ENCODE measurements around the gene KIAA1958.
A peak's percentile ranks its signal among the peaks of the same experiment; 100 is the strongest.

KIAA1958 gene

DNA sequence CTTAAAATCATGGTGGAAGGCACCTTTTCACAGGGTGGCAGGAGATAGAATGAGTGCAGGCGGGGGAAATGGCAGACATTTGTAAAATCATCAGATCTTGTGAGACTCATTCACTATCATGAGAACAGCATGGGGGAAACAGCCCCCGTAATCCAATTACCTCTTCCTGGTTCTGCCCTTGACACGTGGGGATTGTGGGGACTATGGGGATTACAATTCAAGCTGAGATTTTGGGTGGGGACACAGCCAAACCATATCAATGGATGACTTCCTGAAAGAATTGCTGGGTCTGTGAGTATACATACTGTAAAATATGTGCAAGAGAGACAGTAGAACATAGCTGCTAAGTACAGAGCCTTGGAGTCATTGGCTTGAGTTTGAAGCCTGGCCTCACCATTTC lies 47.0 kb downstream of the KIAA1958 start:
- no peak for FAIRE-seq

DNA sequence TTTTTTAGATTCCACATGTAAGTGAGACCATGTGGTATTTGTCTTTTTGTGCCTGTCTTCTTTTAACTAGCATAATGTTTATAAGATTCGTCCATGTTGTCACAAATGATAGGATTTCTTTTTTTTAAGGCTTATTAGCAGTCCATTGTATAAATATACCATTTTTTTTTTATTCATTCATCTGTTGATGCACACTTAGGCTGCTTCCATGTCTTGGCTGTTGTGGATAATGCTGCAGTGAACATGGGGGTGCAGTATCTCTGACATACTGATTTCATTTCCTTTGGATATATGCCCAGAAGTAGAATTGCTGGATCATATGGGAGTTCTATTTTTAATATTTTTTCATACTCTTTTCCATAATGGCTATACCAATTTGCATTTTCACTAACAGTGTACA lies 48.7 kb downstream of the KIAA1958 start:
- FAIRE-seq = no peak

DNA sequence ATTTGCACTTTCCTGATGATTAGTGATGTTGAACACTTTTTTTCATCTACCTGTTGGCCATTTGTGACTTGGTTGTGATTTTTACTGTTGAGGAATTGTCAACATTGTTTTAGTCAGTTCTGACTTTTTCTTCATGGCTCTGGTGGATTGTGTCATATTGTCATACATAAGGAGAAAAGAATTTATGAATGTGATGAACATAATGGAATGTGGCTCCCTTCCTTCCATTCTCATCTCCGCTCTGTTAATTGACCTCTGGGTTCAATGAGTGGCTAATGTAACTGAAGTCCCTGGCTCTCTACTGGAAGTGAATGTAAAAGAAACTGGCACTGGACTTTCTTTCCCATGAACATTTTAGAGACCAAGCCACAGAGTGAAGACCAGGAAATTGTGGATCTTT lies 49.2 kb downstream of the KIAA1958 start:
- FAIRE-seq = no peak

DNA sequence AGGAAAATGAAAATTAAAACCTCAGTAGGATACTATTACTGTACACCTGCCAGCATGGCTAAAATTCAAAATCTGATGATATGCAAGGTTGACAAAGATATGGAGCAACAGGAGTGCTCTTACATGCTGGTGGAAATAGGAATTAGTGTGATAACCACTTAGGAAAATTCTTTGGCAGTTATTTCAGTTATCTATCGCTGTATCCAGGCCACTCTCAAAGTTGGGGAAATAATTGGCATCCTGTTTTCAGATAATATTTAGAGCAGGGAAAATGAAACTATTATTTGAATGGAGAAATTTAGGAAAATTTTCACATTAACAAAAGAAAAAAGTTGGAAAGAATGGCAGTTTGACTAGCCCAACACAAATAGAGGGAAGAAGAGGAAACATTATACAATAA lies 50.9 kb downstream of the KIAA1958 start:
- no peak for FAIRE-seq

DNA sequence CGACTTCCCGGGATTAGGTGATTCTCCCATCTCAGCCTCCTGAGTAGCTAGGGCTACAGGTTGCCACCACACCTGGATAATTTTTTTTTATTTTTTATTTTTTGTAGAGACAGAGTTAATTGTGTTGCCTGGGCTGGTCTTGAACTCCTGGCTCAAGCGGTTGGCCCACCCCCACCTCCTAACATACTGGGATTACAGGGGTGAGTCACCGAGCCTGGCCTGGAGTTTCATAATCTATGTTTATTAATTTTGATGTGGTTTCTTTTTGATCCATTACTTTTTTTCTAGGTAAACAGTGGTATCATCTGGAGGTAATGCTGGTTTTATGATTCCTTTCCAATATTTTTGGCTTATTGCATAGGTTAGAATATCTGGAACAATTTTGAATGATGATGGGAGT lies 54.2 kb downstream of the KIAA1958 start:
- FAIRE-seq = no peak

DNA sequence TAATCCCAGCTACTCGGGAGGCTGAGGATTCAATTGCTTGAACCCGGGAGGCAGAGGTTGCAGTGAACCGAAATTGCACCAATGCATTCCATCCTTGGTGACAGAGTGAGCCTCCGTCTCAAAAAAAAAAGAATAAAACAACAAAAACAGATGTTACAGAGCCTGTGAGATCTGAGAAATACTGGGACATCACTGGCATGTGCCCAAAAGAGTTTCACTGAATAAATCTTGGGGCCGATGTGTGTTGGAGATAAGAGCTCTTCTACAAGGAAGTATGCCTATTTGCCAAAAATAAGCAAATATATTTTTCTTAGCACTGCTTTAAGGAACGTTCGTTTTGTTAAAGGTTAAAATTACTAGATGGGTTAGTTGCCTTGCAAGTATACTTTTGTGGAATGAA lies 55.1 kb downstream of the KIAA1958 start:
- peak; percentile 85 for FAIRE-seq

DNA sequence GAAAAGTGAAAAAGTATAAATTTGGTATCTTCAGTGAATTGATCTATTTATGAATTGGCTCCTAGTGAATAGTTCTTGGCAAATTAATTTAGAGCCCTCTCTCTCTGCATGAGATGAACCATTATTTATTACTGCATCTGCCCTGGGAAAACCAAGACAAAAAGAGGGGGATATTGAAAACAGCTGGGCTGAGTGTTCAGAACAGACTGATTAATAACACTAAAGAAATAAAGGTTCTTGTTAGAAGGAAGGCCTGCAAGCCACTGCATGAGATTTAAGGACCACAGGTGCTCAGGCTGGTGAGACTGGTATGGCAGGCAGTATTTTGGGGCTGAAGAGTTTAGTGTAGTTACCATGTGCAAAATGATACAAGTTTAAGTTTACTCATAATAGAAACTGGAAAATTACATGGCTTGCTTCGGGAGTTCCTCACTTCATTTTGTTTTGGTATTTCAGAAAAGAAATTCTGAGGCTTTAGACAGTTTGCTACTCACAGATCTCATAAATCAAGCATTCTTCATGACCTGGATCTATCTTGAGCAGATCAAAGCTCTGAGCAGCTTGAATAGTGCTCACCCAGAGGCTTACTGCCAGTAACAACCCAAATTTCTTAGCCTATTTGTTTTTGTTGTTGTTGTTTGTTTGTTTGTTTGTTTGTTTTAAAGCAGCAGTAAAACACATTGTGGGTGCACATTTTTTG lies 56.1 kb downstream of the KIAA1958 start:
- FAIRE-seq = no peak

DNA sequence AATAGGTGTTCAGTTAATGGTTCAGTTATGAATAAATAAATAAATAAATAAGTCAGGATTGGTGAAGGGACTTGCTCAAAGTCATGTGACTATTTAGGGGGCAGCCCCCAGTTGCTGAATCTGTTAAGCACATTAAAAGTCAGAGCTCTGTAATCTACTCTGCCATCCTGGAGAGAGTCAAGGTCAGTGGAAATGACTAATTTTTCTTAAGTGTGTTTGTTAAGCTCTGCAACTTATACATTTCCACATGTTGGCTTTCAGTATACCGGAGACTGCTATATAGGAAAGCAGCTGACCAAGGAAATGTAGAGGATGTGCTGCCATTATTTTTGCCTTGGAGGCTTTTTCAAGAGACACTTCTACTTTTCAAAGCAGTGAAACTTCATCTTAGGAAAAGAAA lies 57.9 kb downstream of the KIAA1958 start:
- FAIRE-seq = no peak

DNA sequence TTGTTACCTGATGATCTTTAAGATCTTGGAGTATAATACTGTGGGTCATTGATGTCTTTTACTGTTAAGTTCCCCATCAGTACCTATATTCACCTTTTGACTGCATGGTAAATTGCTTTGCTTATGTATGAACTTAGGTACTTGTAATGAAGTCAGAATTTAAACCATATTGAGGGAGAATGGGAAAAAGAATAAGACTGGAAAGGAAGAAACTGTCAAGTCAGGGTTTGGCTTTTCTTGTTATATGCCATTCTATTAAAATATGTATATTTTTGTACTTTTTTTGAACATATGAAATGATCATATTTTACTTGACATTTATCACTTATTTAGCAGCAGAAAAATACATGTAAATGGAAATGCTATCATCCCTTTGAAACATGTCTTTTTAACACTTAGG lies 58.6 kb downstream of the KIAA1958 start:
- no peak for FAIRE-seq

DNA sequence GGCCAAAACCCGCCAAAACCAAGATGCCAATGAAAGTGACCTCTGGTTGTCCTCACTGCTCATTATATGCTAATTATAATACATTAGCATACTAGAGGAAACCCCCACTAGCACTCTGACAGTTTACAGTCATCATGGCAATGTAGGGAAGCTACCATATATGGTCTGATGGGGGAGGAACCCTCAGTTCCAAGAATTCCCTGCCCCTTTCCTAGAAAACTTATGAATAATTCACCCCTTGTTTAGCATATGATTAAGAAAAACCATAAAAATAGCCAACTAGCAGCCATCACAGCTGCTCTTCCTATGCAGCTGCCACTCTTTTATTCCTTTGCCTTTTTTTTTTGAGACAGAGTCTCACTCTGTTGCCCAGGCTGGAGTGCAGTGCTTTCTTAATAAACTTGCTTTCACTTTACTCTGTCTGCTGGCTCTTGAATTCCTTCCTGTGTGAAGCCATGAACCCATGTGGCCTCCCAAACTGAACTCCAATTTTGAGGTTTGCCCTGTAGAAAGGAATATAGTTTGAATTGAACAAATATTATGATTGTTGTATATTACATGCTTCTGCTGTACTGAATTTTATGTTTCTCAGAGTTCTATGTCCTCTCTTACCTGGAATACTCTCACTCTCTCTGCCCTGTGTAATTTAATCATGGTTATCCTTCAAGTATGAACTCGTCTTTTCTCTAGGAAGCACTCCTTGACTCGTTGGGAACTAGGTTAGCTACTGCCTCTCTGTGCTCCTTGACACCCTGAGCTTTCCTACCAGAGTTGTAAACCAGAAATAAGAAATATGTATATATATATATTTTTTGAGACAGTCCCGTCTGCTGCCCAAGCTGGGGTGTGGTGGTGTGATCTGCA lies 59.8 kb downstream of the KIAA1958 start:
- FAIRE-seq = no peak

DNA sequence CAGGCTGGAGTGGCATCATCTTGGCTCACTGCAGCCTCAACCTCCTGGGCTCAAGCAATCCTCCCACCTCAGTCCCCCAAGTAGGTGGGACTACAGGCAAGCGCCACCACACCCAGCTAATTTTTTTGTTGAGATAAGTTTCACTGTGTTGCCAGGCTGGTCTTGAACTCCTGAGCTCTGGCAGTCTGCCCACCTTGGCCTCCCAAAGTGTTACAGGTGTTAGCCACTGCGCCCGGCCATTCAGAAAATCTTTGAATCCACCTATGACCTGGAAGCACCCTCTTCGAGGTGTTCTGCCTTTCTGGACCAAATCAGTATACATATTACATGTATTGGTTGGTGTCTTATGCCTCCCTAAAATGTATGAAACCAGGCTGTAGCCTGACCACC lies 61.4 kb downstream of the KIAA1958 start:
- no peak for FAIRE-seq

DNA sequence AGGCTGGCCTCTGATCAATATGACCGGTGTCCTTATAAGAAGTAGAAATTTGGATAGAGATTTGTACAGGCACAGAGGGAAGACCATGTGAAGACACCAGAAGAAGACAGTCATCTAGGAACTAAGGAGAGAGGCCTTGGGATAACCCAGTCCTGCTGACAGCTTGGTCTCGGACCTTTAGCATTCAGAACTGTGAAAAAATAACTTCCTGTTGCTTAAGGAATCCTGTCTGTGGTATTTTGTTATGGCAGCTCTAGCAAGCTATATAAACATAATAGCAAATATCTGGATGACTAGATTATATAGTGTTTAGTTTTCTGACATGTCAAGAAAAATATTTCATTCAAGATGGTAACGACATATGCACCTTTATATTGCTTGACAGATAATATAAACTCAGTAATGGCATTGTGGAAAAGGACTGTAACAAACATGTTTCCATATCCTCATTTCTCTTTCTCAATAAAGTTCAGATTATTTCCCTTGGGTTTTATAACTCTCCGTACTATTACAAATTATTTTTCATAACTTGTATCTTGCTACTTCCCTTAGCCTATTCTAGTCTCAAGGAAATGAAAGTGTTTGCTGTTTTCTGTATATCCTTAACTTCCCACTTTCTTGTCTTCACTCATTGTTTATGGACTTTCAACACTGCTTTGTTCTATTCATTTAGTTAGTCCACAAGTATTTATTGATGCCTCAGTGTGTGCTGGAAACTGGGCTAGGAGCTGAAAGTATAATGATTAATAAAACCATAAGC lies 62.4 kb downstream of the KIAA1958 start:
- no peak for FAIRE-seq

DNA sequence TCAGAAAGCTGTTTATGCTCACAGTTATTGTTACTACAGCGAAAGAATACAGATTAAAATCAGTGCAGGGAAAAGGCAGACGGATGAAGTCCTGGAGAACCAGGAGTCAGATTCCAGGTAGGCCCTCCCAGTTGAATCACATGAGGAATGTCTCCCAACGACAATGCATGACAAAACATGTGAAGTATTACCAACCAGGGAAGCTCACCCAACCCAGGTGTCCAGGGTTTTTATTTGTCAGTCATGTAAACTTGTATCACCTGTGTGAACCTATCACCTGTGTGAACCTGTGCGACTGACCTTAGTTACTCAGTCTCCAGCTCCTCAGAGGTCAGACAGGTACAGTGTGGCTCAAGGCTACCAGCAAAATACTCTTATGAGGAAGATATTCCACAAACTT lies 63.9 kb downstream of the KIAA1958 start:
- FAIRE-seq = no peak

DNA sequence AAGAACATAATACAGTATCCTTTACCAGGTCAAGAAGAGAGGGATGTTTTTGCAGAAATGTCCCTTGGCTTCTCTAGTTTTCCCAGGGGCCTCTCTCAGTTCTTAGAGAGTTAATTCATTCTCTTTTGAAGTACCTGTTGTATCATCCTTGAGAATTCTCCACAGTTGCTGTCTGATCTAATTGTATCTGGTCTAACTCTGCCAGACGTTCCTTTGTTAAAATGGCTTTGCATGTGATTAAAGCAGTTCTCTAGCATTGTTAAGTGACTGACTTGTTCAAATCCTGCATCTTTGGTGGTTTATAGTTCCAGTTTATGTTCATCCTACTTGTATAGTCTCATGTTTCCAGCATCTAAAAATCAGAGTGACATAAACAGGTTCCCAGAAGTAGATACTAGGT lies 65.0 kb downstream of the KIAA1958 start:
- FAIRE-seq = no peak

DNA sequence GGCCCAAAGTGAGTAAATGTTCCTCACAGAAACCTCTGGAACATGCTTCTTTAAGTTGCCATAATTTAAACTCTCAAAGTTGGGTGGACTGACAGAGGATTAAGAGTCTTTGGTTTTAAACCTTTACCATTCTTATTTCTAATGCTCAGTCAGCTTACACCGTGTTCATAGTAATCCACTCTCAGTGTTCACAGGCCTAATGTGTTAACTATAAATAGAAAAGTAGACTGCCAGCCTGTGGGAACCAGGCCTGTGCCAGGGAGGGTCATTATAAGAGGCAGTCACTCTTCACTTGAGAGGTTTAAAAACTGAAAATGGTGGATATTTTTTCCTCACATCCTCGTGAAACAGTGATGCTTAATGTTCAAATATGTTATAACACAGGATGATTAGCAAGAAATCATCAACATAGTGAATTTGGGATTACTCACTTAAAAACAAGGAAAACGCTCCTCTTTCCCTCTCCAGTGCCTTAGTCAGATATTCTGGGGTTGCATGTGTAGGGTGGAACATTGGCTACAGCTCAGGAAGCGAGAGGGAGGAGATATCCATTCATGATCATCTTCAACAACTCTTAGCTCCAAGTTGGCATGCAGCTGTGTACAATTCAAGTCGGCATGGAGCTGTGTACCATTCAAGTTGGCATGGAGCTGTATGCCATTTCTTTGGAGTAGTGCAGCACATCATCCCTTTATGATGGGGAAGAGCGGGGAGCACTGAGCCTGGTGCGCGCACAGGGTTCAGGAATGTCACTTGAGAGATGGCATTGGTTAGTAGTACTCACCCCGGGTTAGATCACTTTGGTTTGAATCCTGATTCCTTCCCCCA lies 65.8 kb downstream of the KIAA1958 start:
- no peak for FAIRE-seq

DNA sequence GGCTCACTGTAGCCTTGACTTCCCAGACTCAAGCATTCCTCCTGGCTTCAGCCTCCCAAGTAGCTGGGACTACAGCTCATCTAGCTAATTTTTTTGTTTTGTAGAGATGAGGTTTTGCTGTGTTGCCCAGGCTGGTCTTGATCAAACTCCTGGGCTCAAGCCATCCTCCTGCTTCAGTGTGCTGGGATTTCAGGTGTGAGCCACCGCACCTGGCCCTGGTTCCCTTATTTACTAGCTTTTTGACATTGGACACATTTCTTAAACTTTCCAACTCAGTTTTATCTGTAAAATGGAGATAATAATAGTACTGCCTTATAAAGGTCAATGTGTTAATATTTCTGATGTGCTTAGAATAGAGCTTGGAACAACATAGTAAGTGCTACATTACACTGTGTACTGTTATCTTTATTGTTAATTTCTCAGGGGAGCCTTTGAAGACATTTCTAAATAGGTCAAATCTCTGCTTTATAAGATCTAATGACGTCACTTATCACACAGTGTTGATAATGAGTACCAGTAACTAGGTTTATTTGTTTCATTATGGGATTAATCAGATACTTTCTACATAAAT lies 66.7 kb downstream of the KIAA1958 start:
- FAIRE-seq = no peak

DNA sequence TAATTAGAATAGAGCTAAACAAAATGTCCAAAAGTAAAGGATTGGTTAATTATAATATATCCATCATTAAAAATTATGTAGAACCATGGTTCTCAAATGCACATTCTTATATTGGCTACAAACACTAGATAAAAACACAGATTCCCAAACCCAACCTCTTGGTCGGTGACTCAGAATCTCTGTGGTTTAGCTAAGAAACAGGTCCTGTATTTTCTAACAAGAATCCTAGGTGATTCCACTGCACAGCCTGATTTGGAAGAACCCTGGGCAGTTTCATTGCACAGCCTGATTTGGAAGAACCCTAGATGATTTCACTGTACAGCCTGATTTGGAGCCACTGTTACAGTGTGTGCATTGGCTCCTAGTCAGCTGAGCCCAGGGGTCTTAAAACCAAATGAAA lies 67.9 kb downstream of the KIAA1958 start:
- no peak for FAIRE-seq

DNA sequence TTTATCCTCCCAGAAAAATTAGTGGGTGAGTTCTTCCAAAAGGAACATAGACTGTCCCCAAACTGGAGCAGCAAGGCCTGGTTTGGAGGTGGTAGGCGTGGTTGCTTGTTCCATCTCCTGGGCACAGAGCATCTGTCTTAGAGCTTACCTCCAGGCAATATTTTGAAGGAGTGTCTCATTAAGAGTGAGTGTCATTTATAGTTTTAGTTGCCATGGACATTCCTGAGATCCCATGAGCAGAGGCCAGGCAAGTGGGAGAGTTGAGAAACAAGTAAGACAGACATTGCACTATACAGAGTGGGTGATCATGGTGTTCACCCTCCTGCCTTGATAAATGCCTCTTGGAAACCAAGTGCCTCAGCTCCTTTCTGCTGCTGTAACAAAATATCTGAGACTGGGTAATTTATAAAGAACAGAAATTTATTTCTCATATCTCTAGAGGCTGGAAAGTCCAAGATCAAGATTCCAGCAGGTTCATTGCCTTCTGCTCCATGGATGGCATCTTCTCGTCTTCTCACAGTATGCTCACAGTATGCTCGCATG lies 68.5 kb downstream of the KIAA1958 start:
- no peak for FAIRE-seq

DNA sequence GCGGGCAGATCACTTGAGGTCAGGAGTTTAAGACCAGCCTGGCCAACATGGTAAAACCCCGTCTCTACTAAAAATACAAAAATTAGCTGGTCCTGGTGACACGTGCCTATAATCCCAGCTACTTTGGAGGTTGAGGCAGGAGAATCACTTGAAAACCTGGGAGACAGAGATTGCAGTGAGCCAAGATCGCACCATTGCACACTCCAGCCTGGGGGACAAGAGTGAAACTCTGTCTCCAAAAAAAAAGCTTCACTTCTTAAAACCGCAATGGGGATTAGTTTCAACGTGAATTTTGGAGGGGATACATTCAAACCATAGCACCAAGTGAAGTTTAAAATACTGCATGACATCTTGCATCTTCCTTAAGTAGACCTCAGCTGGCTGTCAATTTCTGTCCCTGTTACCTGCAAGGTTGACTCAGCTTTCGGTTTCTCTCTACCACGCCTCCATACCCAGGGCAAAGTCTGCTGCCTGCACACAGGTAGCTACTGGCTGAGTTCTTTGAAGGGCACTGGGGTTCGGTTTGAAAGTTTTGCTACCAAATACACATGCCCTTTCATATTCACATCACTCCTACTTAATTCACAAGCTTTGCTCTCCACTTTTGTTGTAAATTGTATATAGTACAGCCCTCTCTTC lies 69.3 kb downstream of the KIAA1958 start:
- FAIRE-seq = no peak

DNA sequence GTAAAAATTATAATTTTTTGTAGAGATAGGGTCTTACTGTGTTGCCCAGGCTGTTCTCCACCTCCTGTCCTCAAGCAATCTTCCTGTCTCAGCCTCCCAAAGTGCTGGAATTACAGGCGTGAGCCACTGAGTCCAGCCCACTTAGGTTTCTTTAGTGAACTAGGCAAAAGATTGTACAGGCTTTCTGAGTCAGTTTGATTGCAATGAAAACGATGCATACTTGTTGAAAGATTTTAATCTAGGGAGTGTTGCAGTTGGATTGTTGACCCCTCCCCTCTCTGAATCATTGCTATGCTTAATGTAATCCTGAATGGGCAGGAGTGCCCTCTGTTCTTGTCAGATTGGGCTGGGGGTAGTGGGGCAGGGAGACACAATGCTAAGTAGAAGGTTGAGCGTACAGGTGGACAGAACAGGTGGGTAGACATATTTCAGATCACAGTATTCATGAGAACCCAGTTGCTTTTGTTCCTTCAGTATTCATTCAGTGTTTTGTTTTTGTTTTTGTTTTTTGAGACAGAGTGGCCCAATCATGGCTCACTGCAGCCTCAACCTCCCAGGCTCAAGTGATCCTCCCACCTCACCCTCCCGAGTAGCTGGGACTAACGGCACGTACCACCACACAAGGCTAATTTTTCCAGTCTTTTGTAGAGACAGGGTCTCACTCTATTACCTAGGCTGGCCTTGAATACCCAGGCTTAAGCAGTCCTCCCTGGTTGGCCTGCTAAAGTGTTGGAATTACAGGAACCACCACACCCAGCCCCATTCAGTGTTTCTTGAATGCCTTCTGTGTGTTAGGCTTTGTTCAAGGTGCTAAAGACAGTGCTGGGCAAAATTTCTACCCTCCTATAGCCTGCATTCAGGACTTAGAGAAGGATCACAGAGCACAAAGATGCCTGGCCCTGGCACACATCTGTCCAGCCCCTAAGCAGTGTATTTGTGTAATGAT lies 70.1 kb downstream of the KIAA1958 start:
- no peak for FAIRE-seq
